WTC11 (cell line): ENCODE measurements around the gene TFF1.

Experiments
- CREM ChIP-seq: sonication (generic); formaldehyde crosslinking; IDR thresholded peaks from 2 replicates; pipeline ENCODE4 v1.8.1; 2022; ENCODE audit warnings: mild to moderate bottlenecking, missing genetic modification reagents, moderate library complexity
- NFYB ChIP-seq: sonication (generic); formaldehyde crosslinking; conservative IDR thresholded peaks from 2 replicates; pipeline ENCODE4 v1.8.0; 2022; ENCODE audit warnings: low read depth, missing genetic modification reagents
- USF1 ChIP-seq: sonication (generic); formaldehyde crosslinking; IDR thresholded peaks from 2 replicates; pipeline ENCODE4 v1.8.0; 2022; ENCODE audit warnings: mild to moderate bottlenecking, missing genetic modification reagents
- ZNF232 ChIP-seq: sonication (generic); formaldehyde crosslinking; IDR thresholded peaks from 2 replicates; pipeline ENCODE4 v1.8.0; 2022; ENCODE audit warnings: mild to moderate bottlenecking, missing genetic modification reagents
- TF ChIP-seq, protein P1 (sequence below): fragments of 200-600 bp; IDR thresholded peaks from 2 replicates; pipeline ENCODE4 v1.8.0; 2022; ENCODE audit warnings: antibody characterized with exemption
- TF ChIP-seq, protein P2 (sequence below): sonication (generic); formaldehyde crosslinking; IDR thresholded peaks from 2 replicates; pipeline ENCODE4 v1.8.1; 2023; ENCODE audit warnings: mild to moderate bottlenecking, missing genetic modification reagents

DNA sequence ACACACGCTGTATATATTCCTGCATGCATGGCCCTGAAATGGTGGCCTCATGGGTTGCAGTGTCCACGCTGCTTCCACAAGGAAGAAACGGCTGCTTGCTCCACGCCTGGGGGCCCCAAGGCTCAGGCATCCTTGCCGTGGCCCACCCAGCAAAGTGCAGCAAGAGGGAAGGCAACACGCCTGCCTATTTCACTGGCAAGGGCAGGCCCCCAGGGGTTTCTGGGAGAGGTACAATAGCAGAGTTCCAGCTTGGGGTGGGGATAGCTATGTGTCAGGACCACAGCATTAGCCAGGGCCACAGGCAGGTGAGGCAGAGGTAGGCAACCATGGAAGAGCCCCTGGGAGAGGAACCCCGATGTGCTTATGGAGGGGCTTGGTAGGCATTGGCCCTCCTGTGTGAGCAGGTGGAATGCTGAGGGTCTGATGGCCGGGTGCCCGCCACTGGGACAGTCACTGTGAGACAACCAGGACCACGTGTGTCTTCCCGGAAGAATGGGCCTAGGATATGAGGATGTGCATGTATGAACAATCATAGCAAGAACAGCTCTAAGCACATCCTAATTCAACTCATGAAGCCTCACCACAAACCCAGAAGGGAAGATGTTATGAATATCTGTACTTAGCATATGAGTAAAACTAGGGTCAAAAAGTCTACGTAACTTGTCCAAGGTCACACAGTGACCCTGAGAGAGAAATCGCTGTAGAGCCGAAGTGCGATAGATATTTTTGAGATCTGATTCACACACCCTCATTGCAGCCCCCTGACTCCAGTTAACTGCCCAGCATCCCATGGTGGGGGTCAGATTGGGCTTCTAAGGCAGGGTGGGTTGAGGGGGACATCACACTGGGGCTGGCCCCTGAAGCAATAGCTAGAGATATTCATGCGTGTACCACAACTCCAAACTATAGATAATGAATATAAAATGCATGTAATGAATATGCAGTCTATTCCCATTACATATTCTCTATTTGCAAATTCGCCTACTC lies 27.3 kb downstream of the TFF1 start:
- TF ChIP-seq USF1 (CRISPR knock-in tag) (no peak), ZNF232 (CRISPR knock-in tag) (no peak), NFYB (CRISPR knock-in tag) (no peak), CREM (CRISPR knock-in tag) (no peak)
- TF ChIP-seq, protein P1, sequence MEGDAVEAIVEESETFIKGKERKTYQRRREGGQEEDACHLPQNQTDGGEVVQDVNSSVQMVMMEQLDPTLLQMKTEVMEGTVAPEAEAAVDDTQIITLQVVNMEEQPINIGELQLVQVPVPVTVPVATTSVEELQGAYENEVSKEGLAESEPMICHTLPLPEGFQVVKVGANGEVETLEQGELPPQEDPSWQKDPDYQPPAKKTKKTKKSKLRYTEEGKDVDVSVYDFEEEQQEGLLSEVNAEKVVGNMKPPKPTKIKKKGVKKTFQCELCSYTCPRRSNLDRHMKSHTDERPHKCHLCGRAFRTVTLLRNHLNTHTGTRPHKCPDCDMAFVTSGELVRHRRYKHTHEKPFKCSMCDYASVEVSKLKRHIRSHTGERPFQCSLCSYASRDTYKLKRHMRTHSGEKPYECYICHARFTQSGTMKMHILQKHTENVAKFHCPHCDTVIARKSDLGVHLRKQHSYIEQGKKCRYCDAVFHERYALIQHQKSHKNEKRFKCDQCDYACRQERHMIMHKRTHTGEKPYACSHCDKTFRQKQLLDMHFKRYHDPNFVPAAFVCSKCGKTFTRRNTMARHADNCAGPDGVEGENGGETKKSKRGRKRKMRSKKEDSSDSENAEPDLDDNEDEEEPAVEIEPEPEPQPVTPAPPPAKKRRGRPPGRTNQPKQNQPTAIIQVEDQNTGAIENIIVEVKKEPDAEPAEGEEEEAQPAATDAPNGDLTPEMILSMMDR, result no peak
- TF ChIP-seq, protein P2, sequence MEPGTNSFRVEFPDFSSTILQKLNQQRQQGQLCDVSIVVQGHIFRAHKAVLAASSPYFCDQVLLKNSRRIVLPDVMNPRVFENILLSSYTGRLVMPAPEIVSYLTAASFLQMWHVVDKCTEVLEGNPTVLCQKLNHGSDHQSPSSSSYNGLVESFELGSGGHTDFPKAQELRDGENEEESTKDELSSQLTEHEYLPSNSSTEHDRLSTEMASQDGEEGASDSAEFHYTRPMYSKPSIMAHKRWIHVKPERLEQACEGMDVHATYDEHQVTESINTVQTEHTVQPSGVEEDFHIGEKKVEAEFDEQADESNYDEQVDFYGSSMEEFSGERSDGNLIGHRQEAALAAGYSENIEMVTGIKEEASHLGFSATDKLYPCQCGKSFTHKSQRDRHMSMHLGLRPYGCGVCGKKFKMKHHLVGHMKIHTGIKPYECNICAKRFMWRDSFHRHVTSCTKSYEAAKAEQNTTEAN, result no peak
